GM23338 (cell line): ENCODE data around the gene TNFRSF11A. TPM values are rescaled to one million over a fixed set of nuclear protein-coding genes. Genes with fewer than 3 reads are reported as not detected.

Source experiments
- ATAC-seq: fragments of 200-7000 bp; cut with Tn5 transposase; 3 replicates; pipeline ENCODE4 v1.9.1; 2020
- DNase-seq: peaks from one replicate; pipeline ENCODE4 v3.0.0-alpha.2; 2015; ENCODE audit warnings: low spot score
- H2AFZ ChIP-seq: fragments of 200-600 bp; sonication (generic); 2 replicates; pipeline ENCODE4 v1.8.0; 2016; ENCODE audit warnings: antibody characterized with exemption, mild to moderate bottlenecking, moderate library complexity
- H3F3A ChIP-seq: fragments of 200-600 bp; sonication (generic); replicated peaks from 2 replicates; pipeline ENCODE4 v1.8.0; 2017; ENCODE audit warnings: antibody characterized with exemption, mixed run types, low read depth
- H3K27ac ChIP-seq: fragments of 200-600 bp; sonication (generic); 2 replicates; pipeline ENCODE4 v1.6.1; 2016; ENCODE audit warnings: low read depth
- H3K27me3 ChIP-seq: fragments of 200-600 bp; sonication (generic); 2 replicates; pipeline ENCODE4 v1.8.0; 2016; ENCODE audit warnings: mild to moderate bottlenecking, mixed run types, moderate library complexity; ENCODE audit not compliant: insufficient read depth
- H3K36me3 ChIP-seq: fragments of 200-600 bp; sonication (generic); 2 replicates; pipeline ENCODE4 v1.8.0; 2016; ENCODE audit warnings: mild to moderate bottlenecking; ENCODE audit not compliant: insufficient read depth
- H3K4me1 ChIP-seq: fragments of 200-600 bp; sonication (generic); 2 replicates; pipeline ENCODE4 v1.8.0; 2016; ENCODE audit warnings: mild to moderate bottlenecking, moderate library complexity; ENCODE audit not compliant: insufficient read depth
- H3K4me2 ChIP-seq: fragments of 200-600 bp; sonication (generic); 2 replicates; pipeline ENCODE4 v1.7.1; 2017; ENCODE audit warnings: mixed run types
- H3K4me3 ChIP-seq: fragments of 200-600 bp; sonication (generic); 2 replicates; pipeline ENCODE4 v1.6.1; 2016; ENCODE audit warnings: mixed run types
- H3K79me2 ChIP-seq: fragments of 200-600 bp; sonication (generic); replicated peaks from 2 replicates; pipeline ENCODE4 v1.8.0; 2017; ENCODE audit warnings: mild to moderate bottlenecking; ENCODE audit not compliant: insufficient read depth
- H3K9me2 ChIP-seq: fragments of 200-600 bp; sonication (generic); 2 replicates; pipeline ENCODE4 v1.8.0; 2017; ENCODE audit not compliant: insufficient read depth
- H4K20me1 ChIP-seq: fragments of 200-600 bp; sonication (generic); replicated peaks from 2 replicates; pipeline ENCODE4 v1.8.0; 2017; ENCODE audit warnings: mild to moderate bottlenecking; ENCODE audit not compliant: insufficient read depth
- H3K27ac Mint-ChIP-seq: 2 replicates; pipeline ENCODE4 v1.8.0; 2020; ENCODE audit warnings: inconsistent platforms, mild to moderate bottlenecking, moderate library complexity, mixed read lengths
- H3K27me3 Mint-ChIP-seq: 3 replicates; pipeline ENCODE4 v1.8.0; 2022; ENCODE audit warnings: low read depth, mild to moderate bottlenecking, moderate library complexity, mixed read lengths, inconsistent platforms; ENCODE audit not compliant: insufficient read depth, poor library complexity
- H3K36me3 Mint-ChIP-seq: 3 replicates; pipeline ENCODE4 v1.8.0; 2021; ENCODE audit warnings: low read depth, mild to moderate bottlenecking, inconsistent platforms, moderate library complexity, mixed read lengths
- H3K4me1 Mint-ChIP-seq: 3 replicates; pipeline ENCODE4 v1.8.0; 2020; ENCODE audit warnings: mild to moderate bottlenecking, inconsistent platforms, mixed read lengths
- H3K4me3 Mint-ChIP-seq: 3 replicates; pipeline ENCODE4 v1.8.0; 2021; ENCODE audit warnings: moderate library complexity, mild to moderate bottlenecking, inconsistent platforms, mixed read lengths
- H3K9me3 Mint-ChIP-seq: 3 replicates; pipeline ENCODE4 v1.8.0; 2020; ENCODE audit warnings: moderate library complexity, mild to moderate bottlenecking, inconsistent platforms, mixed read lengths
- ETS1 ChIP-seq: IDR thresholded peaks from 2 replicates; pipeline ENCODE4 v1.6.1; 2016; ENCODE audit warnings: antibody characterized with exemption
- EZH2 ChIP-seq: fragments of 200-600 bp; sonication (generic); IDR thresholded peaks from one replicate; pipeline ENCODE4 v1.8.0; 2017; ENCODE audit warnings: antibody characterized with exemption, mild to moderate bottlenecking, low read depth; ENCODE audit not compliant: unreplicated experiment
- EZH2phosphoT487 ChIP-seq: fragments of 200-600 bp; sonication (generic); IDR thresholded peaks from one replicate; pipeline ENCODE4 v1.8.1; 2018; ENCODE audit warnings: antibody characterized with exemption; ENCODE audit not compliant: unreplicated experiment
- JUNB ChIP-seq: IDR thresholded peaks from one replicate; pipeline ENCODE4 v1.6.1; 2016; ENCODE audit warnings: antibody characterized with exemption; ENCODE audit not compliant: unreplicated experiment
- NANOG ChIP-seq: IDR thresholded peaks from 2 replicates; pipeline ENCODE4 v1.6.1; 2016; ENCODE audit warnings: antibody characterized with exemption, borderline replicate concordance
- POLR2AphosphoS5 ChIP-seq: IDR thresholded peaks from 2 replicates; pipeline ENCODE4 v1.6.1; 2016; ENCODE audit warnings: antibody characterized with exemption, low read depth
- ZNF114 ChIP-seq: fragments of 250-450 bp; sonication (Bioruptor Pico); IDR thresholded peaks from 2 replicates; pipeline ENCODE4 v1.5.0; 2020; ENCODE audit warnings: mild to moderate bottlenecking, moderate library complexity
- ZNF331 ChIP-seq: fragments of 250-450 bp; sonication (Bioruptor Pico); IDR thresholded peaks from 2 replicates; pipeline ENCODE4 v1.5.0; 2020; ENCODE audit warnings: low read depth, mild to moderate bottlenecking, moderate library complexity
- ZNF462 ChIP-seq: fragments of 250-450 bp; sonication (Bioruptor Pico); IDR thresholded peaks from 2 replicates; pipeline ENCODE4 v1.5.0; 2020; ENCODE audit warnings: mild to moderate bottlenecking, moderate library complexity
- polyA plus RNA-seq: library from polyadenylated mRNA; unstranded; fragments of >200 nt; fragmentation: Nextera tagmentation; extraction: Ambion mirVana; gene quantifications from 2 replicates; pipeline ENCODE4 v1.2.1, GENCODE V29; 2016
- total RNA-seq: library from RNA; depleted of rRNA; stranded (reverse); fragments of >200 nt; shearing (Covaris generic); gene quantifications from 2 replicates; pipeline ENCODE4 v1.2.3, GENCODE V29; 2014

The TNFRSF11A gene
- total and polyA plus RNA-seq, 2 experiments from 2014 or later, result 3.8 to 7.3 TPM

- TF ChIP-seq ZNF462 (CRISPR knock-in tag) (no peak), EZH2phosphoT487 (no peak), POLR2AphosphoS5 (no peak), EZH2 (no peak), ETS1 (no peak), JUNB (no peak), NANOG (no peak), ZNF114 (CRISPR knock-in tag) (no peak)
These were observed 36.2 kb downstream of the TNFRSF11A start (continued) for GRCh38 chr18:62361288-62361687.

GRCh38 chr18:62364558-62364957, 39.4 kb downstream of the TNFRSF11A start:
- no peaks in the 10 kb centered on the region for H4K20me1 ChIP-seq
- H3K27me3 ChIP-seq, result no peaks in the 10 kb centered on the region
- H3K4me3 ChIP-seq, result no peak overlapping the region
- Mint-ChIP-seq H3K9me3 (no peaks in the 10 kb centered on the region), H3K4me3 (no peak overlapping the region), H3K27me3 (no peaks in the 10 kb centered on the region), H3K4me1 (peaks cover 8% of the 10 kb centered on the region; the same call in 2 of the 3 replicates), H3K36me3 (peaks cover 19% of the 10 kb centered on the region), H3K27ac (no peak overlapping the region)
- H3K4me2 ChIP-seq, result no peak overlapping the region
- H3K27ac ChIP-seq, result no peak overlapping the region
- no peak overlapping the region for H2AFZ ChIP-seq
- no peaks in the 10 kb centered on the region for H3F3A ChIP-seq
- H3K36me3 ChIP-seq, result no peaks in the 10 kb centered on the region; the same call in 1 of the 2 replicates
- H3K79me2 ChIP-seq, result no peaks in the 10 kb centered on the region
- no peaks in the 10 kb centered on the region for H3K9me2 ChIP-seq
- no peak for ATAC-seq
- no peak for DNase-seq
- peaks cover 10% of the 10 kb centered on the region for H3K4me1 ChIP-seq
- TF ChIP-seq ZNF462 (CRISPR knock-in tag) (no peak), ZNF331 (no peak)
